Muscle of leg (tissue), 11 donors: ENCODE measurements around the gene TRMU. TPM values are rescaled to one million over a fixed set of nuclear protein-coding genes. Genes with fewer than 3 reads are reported as not detected.

ENCODE experiments used
- DNase-seq: peaks from one replicate; pipeline ENCODE4 v3.0.0; 2013
- H3K27ac ChIP-seq: one replicate; pipeline ENCODE4 v1.5.1; 2013; ENCODE audit warnings: mild to moderate bottlenecking, low read length, control low read depth
- H3K27me3 ChIP-seq: one replicate; pipeline ENCODE4 v1.6.1; 2013; ENCODE audit warnings: low read length; ENCODE audit not compliant: control insufficient read depth, insufficient read depth
- H3K36me3 ChIP-seq: one replicate; pipeline ENCODE4 v1.6.1; 2013; ENCODE audit warnings: low read length; ENCODE audit not compliant: control insufficient read depth, insufficient read depth
- H3K4me1 ChIP-seq: one replicate; pipeline ENCODE4 v1.6.1; 2013; ENCODE audit warnings: low read length; ENCODE audit not compliant: control insufficient read depth, insufficient read depth
- H3K4me3 ChIP-seq: one replicate; pipeline ENCODE4 v1.5.1; 2013; ENCODE audit warnings: low read length, control low read depth
- H3K9me3 ChIP-seq: replicated peaks from 2 replicates; pipeline ENCODE4 v1.6.1; 2013; ENCODE audit warnings: low read depth, low read length; ENCODE audit not compliant: control insufficient read depth
- WGBS: methylation state at CpG from one replicate; pipeline ENCODE4 v1.1.5; 2013; ENCODE audit warnings: missing lambda C conversion rate; ENCODE audit not compliant: insufficient coverage; 5-methylcytosine and 5-hydroxymethylcytosine counted together
- polyA plus RNA-seq, 8 donors: library from polyadenylated mRNA; unstranded; fragments of 120-200 nt; gene quantifications; one replicate each; pipeline versions ENCODE4 v1.2.1 to v1.2.3, GENCODE V29; 2013; ENCODE audit warnings: inconsistent platforms in 1 of 8, low replicate concordance in 1 of 8; ENCODE audit not compliant: insufficient read length in 8 of 8, insufficient read depth in 1 of 8
- total RNA-seq: library from RNA; stranded (reverse); fragments of 120-200 nt; gene quantifications from one replicate; pipeline ENCODE4 v1.2.4, GENCODE V29; 2013

Gene TRMU
- total and polyA plus RNA-seq, 9 donors = 28.2 to 37.7 (median 30.1) TPM

GRCh38 chr22:46350121-46350520 is 14.6 kb downstream of the TRMU start:
- H3K4me3 ChIP-seq = no peak overlapping the region
- H3K36me3 ChIP-seq = peaks cover 90% of the 10 kb centered on the region
- peaks cover 3% of the 10 kb centered on the region for H3K4me1 ChIP-seq
- H3K27me3 ChIP-seq = no peaks in the 10 kb centered on the region
- no peak overlapping the region for H3K27ac ChIP-seq
- no peaks in the 10 kb centered on the region for H3K9me3 ChIP-seq
- DNase-seq = no peak
- WGBS = 96% methylated on average over 3 of the region's 7 CpGs

GRCh38 chr22:46350646-46351045 is 15.1 kb downstream of the TRMU start:
- H3K4me1 ChIP-seq = peaks cover 8% of the 10 kb centered on the region
- H3K27ac ChIP-seq = no peak overlapping the region
- 96% methylated on average over 19 of the region's 20 CpGs for WGBS

GRCh38 chr22:46351131-46351735 is 15.7 kb downstream of the TRMU start:
- Histone ChIP-seq H3K4me1 (peaks cover 13% of the 10 kb centered on the region), H3K27ac (no peak overlapping the region), H3K9me3 (no peaks in the 10 kb centered on the region), H3K36me3 (peaks cover 84% of the 10 kb centered on the region), H3K27me3 (no peaks in the 10 kb centered on the region), H3K4me3 (no peak overlapping the region)
- DNase-seq = no peak
- WGBS = 85% methylated on average over 25 of the region's 28 CpGs

More at GRCh38 chr22:46350646-46351045, 15.1 kb downstream of the TRMU start:
- Histone ChIP-seq H3K9me3 (no peaks in the 10 kb centered on the region), H3K36me3 (peaks cover 90% of the 10 kb centered on the region), H3K4me3 (no peak overlapping the region), H3K27me3 (no peaks in the 10 kb centered on the region)
- no peak for DNase-seq

GRCh38 chr22:46351767-46352166 is 16.3 kb downstream of the TRMU start:
- Histone ChIP-seq H3K36me3 (peaks cover 84% of the 10 kb centered on the region), H3K27me3 (no peaks in the 10 kb centered on the region), H3K4me1 (peaks cover 19% of the 10 kb centered on the region), H3K9me3 (no peaks in the 10 kb centered on the region), H3K27ac (no peak overlapping the region), H3K4me3 (no peak overlapping the region)
- WGBS = 91% methylated on average over 23 of the region's 23 CpGs
- no peak for DNase-seq

- 81% methylated on average over 6 of the region's 10 CpGs for WGBS
- no peaks in the 10 kb centered on the region for H3K27me3 ChIP-seq
- no peak overlapping the region for H3K4me3 ChIP-seq
- no peak for DNase-seq
- peaks cover 85% of the 10 kb centered on the region for H3K36me3 ChIP-seq
- H3K9me3 ChIP-seq = no peaks in the 10 kb centered on the region
- no peak overlapping the region for H3K27ac ChIP-seq
- H3K4me1 ChIP-seq = peaks cover 24% of the 10 kb centered on the region
These were observed 16.8 kb downstream of the TRMU start for GRCh38 chr22:46352276-46352675.

GRCh38 chr22:46352691-46353386 is 17.3 kb downstream of the TRMU start:
- Histone ChIP-seq H3K4me3 (no peak overlapping the region), H3K4me1 (peaks cover 28% of the 10 kb centered on the region), H3K27ac (no peak overlapping the region), H3K9me3 (no peaks in the 10 kb centered on the region), H3K27me3 (no peaks in the 10 kb centered on the region), H3K36me3 (peaks cover 83% of the 10 kb centered on the region)
- DNase-seq = peak; percentile 40
- WGBS = 84% methylated on average over 20 of the region's 20 CpGs

- H3K9me3 ChIP-seq = no peaks in the 10 kb centered on the region
- H3K4me3 ChIP-seq = no peak overlapping the region
- peaks cover 34% of the 10 kb centered on the region for H3K4me1 ChIP-seq
- 79% methylated on average over 7 of the region's 8 CpGs for whole genome bisulfite sequencing
- H3K36me3 ChIP-seq = peaks cover 76% of the 10 kb centered on the region
- no peak for DNase-seq
- H3K27me3 ChIP-seq = no peaks in the 10 kb centered on the region
- H3K27ac ChIP-seq = no peak overlapping the region
These were observed 18.1 kb downstream of the TRMU start for GRCh38 chr22:46353483-46354105.

GRCh38 chr22:46354176-46354992 is 18.9 kb downstream of the TRMU start:
- no peak overlapping the region for H3K27ac ChIP-seq

GRCh38 chr22:46354993-46355305 is 19.4 kb downstream of the TRMU start:
- no peak overlapping the region for H3K4me3 ChIP-seq
- H3K4me1 ChIP-seq = peaks cover 34% of the 10 kb centered on the region
- WGBS = 86% methylated on average over 5 of the region's 7 CpGs
- H3K27me3 ChIP-seq = no peaks in the 10 kb centered on the region
- H3K27ac ChIP-seq = no peak overlapping the region
- peaks cover under 1% of the 10 kb centered on the region for H3K9me3 ChIP-seq
- no peak for DNase-seq
- H3K36me3 ChIP-seq = peaks cover 73% of the 10 kb centered on the region

More at GRCh38 chr22:46354176-46354992, 18.9 kb downstream of the TRMU start:
- H3K9me3 ChIP-seq = no peaks in the 10 kb centered on the region
- 85% methylated on average over 14 of the region's 21 CpGs for WGBS
- H3K4me3 ChIP-seq = no peak overlapping the region
- peaks cover 74% of the 10 kb centered on the region for H3K36me3 ChIP-seq
- H3K4me1 ChIP-seq = peaks cover 34% of the 10 kb centered on the region
- H3K27me3 ChIP-seq = no peaks in the 10 kb centered on the region
- no peak for DNase-seq
